HG03025 (cell line): Measurements from ENCODE around the gene FAM25G.

Source experiments
- ATAC-seq: cut with Tn5 transposase; IDR thresholded peaks from one replicate; pipeline ENCODE4 v1.9.1; 2021; ENCODE audit warnings: mild to moderate bottlenecking, moderate library complexity; ENCODE audit not compliant: unreplicated experiment, low FRiP score

The FAM25G gene

GRCh38 chr10:47449979-47450378 is 41.5 kb downstream of the FAM25G start:
- no peak for ATAC-seq

- no peak for ATAC-seq
Observed at GRCh38 chr10:47449102-47449978, 42.2 kb downstream of the FAM25G start.

- no peak for ATAC-seq
Observed at GRCh38 chr10:47447705-47448104, 43.8 kb downstream of the FAM25G start.

GRCh38 chr10:47447209-47447608 is 44.3 kb downstream of the FAM25G start:
- no peak for ATAC-seq

GRCh38 chr10:47445720-47446119 is 45.8 kb downstream of the FAM25G start:
- no peak for ATAC-seq

- ATAC-seq, result no peak
Observed at GRCh38 chr10:47444047-47444446, 47.5 kb downstream of the FAM25G start.

GRCh38 chr10:47443145-47443544 is 48.4 kb downstream of the FAM25G start:
- no peak for ATAC-seq

GRCh38 chr10:47442351-47442750 is 49.1 kb downstream of the FAM25G start:
- ATAC-seq, result no peak

GRCh38 chr10:47441938-47442337 is 49.6 kb downstream of the FAM25G start:
- no peak for ATAC-seq

- ATAC-seq, result no peak
Observed at GRCh38 chr10:47440207-47440606, 51.3 kb downstream of the FAM25G start.

GRCh38 chr10:47438857-47439474 is 52.5 kb downstream of the FAM25G start:
- no peak for ATAC-seq
